ENCODE data around the gene MTR. TPM values are rescaled to one million over a fixed set of nuclear protein-coding genes. Genes with fewer than 3 reads are reported as not detected.

Gene MTR
- total RNA-seq, 1 experiment from 2014 or later, result 35.5 TPM

GRCh38 chr1:236862615-236863211, 67.6 kb downstream of the MTR start:
- H3K27ac Mint-ChIP-seq, result peak overlapping the region in 1 of 3 experiments; percentile 29; a peak in 2 of 7 replicates
- no peaks in the 10 kb centered on the region for H3K23me2 ChIP-seq (ENCODE audit: insufficient read length, low read depth, low read length, poor library complexity, severe bottlenecking)
- H4K5ac ChIP-seq (ENCODE audit: insufficient read length, low read depth, low read length), result no peak overlapping the region
- peaks cover 27 to 61% (median 34%) of the 10 kb centered on the region in 3 experiments; a peak in 6 of 7 replicates for H3K36me3 Mint-ChIP-seq (ENCODE audit: insufficient read depth in 1 of 3, low read depth in 3 of 3)
- no peak overlapping the region for H3K18ac ChIP-seq (ENCODE audit: insufficient read length, low read depth, low read length)
- H3K4ac ChIP-seq (ENCODE audit: low read depth, low read length), result no peak overlapping the region
- H2AFZ ChIP-seq (ENCODE audit: low read length), result no peak overlapping the region
- H3K4me2 ChIP-seq (ENCODE audit: insufficient read depth, insufficient read length, low read length), result no peak overlapping the region
- no peak overlapping the region for H2BK15ac ChIP-seq (ENCODE audit: low read depth, low read length)
- H3K9ac ChIP-seq (ENCODE audit: extremely low read depth, insufficient read length, low read length), result no peak overlapping the region
- no peak for TF ChIP-seq CTCF (conservative IDR thresholded peaks at IDR 0.05)
- H3K27me3 Mint-ChIP-seq (ENCODE audit: low read depth), result no peaks in the 10 kb centered on the region
- H2AK5ac ChIP-seq (ENCODE audit: insufficient read length, low read length), result no peak overlapping the region
- no peak overlapping the region for H3T11ph ChIP-seq (ENCODE audit: low read length)
- no peak overlapping the region for H3K4me3 Mint-ChIP-seq
- no peak overlapping the region for H3K56ac ChIP-seq (ENCODE audit: insufficient read length, low read depth, low read length)
- H3K14ac ChIP-seq (ENCODE audit: insufficient read depth, low read length), result no peak overlapping the region
- no peak overlapping the region for H4K91ac ChIP-seq (ENCODE audit: insufficient read length, low read depth, low read length)
- no peaks in the 10 kb centered on the region for H3K4me1 Mint-ChIP-seq
- no peak overlapping the region for H3K23ac ChIP-seq (ENCODE audit: insufficient read length, low read depth, low read length)
- no peaks in the 10 kb centered on the region for H3K79me2 ChIP-seq (ENCODE audit: insufficient read depth, low read length)
- no peak overlapping the region for H3K27ac ChIP-seq (ENCODE audit: insufficient read length, low read depth, low read length)
- no peak overlapping the region for H4K8ac ChIP-seq (replicated peaks; ENCODE audit: insufficient read length, low read depth, low read length)
- no peak for DNase-seq
- no peaks in the 10 kb centered on the region; a peak in 1 of 5 replicates for H3K9me3 Mint-ChIP-seq
- H4K20me1 ChIP-seq (ENCODE audit: control insufficient read depth, insufficient read depth, insufficient read length), result no peaks in the 10 kb centered on the region
- H3K4me1 ChIP-seq (ENCODE audit: insufficient read depth, low read length), result no peaks in the 10 kb centered on the region
- no peaks in the 10 kb centered on the region for H3K79me1 ChIP-seq (ENCODE audit: insufficient read depth, low read depth, low read length, poor library complexity, severe bottlenecking)
- no peaks in the 10 kb centered on the region for H3K27me3 ChIP-seq (ENCODE audit: insufficient read depth, low read length)
- no peak overlapping the region for H2BK12ac ChIP-seq (ENCODE audit: insufficient read length, low read depth, low read length)
- no peak overlapping the region for H2BK20ac ChIP-seq (ENCODE audit: low read depth, low read length, poor library complexity, severe bottlenecking)
- H2BK120ac ChIP-seq (ENCODE audit: low read depth, low read length, poor library complexity, severe bottlenecking), result no peak overlapping the region
- no CpG with 5 or more reads among the region's 5 CpGs for WGBS (ENCODE audit: extremely low coverage, insufficient read length, low lambda C conversion rate)
- no peaks in the 10 kb centered on the region for H3K9me3 ChIP-seq (ENCODE audit: control insufficient read depth, low read depth, low read length)
- no peak overlapping the region for H2BK5ac ChIP-seq (ENCODE audit: insufficient read length, low read length)
